HG03575 (cell line): ENCODE measurements around the gene CHTF8.
"Not testable (repeated sequence)": the region's sequence is repeated elsewhere in the genome, so short reads cannot be mapped to it uniquely, and the experiment has no call there.

Experiments
- ATAC-seq: cut with Tn5 transposase; IDR thresholded peaks from one replicate; pipeline ENCODE4 v1.9.1; 2021; ENCODE audit not compliant: unreplicated experiment, insufficient number of reproducible peaks, low FRiP score; ENCODE audit errors: extremely low read depth

CHTF8 gene

DNA sequence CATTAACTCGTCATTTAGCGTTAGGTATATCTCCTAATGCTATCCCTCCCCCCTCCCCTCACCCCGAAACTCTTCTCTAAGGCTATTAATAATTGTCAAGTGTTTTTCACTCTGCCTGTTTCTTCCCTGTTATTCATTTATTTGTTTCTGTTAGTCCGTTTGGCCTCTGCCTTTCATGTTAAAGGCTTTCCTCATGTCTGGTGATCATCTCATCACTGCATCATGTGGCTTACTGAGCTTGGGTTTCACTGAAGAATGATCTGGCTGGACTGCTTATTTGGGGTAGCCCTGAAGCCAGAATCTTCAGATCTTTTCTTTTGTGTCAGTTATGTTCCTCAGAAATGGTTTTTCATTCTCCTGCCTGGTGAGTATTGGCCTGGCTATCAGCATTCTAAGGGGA is 9.5 kb upstream of the CHTF8 start:
- ATAC-seq, result no peak

DNA sequence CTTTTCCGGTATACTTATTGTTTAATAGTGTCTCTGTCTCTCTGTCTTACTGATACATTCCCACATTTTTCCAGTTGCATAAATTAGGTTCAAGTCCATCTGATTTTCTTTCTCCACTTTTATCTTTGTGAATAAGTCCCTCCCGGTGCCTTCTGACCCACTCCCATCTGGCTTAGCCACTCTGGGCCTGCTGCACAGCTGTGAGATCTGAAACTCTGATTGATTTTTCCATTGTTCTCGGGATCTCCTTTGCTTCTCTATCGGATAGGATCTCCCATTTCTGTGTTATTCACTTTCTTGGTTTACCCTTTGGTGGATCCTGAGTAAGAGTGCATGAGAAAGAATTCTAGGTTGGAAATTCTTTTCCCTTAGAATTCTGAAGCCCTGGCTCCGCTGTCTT is 8.6 kb upstream of the CHTF8 start:
- no peak for ATAC-seq

DNA sequence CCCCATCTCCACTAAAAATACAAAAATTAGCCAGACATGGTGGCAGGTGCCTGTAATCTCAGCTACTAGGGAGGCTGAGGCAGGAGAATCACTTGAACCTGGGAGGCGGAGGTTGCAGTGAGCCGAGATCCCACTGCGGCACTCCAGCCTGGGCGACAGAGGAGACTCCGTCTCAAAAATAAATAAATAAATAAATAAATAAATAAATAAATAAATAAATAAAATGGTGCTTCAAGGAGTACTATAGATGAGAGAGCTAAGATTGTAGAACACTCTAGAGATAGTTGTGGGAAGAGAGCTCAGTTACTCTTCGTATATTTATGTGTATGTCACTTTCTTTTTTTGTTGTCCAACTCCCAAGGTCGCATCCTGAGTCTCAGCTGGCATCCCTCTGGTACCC is 7.1 kb upstream of the CHTF8 start:
- ATAC-seq, result not testable (repeated sequence)

DNA sequence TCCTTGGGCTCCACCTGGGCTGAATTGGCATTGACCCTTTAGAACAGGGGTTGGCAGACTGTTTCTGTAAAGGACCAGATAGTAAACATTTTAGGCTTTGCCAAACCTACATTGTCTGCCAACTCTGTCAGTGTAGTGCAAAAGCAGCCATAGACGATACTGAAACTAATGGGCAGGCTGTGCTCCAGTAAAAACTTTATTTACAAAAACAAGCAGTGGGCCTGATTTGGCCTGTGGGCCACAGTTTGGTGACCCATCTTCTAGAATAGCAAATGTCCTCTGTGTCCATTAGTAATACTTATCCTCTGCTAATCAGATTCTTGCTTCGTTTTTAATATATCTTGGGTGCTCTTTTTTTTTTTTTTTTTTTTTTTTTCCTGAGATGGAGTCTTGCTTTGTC is 6.2 kb upstream of the CHTF8 start:
- no peak for ATAC-seq

DNA sequence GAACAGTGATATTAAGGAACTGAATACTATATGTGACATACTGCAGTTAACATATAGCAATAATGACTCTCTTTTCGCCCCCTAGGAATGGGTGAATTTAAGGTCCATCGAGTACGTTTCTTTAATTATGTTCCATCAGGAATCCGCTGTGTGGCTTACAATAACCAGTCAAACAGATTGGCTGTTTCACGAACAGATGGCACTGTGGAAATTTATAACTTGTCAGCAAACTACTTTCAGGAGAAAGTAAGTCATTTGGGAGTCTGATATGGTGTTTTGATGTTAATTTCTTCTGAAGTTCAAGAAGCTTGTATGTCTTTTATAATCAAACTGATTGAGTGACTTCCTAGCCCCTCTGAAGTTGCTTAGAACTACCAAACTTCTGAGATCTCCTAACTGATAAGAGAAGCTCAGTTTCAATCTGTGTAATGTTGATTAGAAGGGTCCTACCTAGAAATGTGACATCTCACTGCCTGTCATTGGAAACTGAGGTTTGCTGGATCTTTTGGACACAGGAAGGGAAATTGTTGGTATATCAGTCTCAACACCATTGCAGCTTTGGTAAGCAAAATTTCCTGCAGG is 1.1 kb upstream of the CHTF8 start:
- ATAC-seq, result no peak

GRCh38 chr16:69131839-69132423 is 457 bp downstream of the CHTF8 start:
- ATAC-seq, result no peak

DNA sequence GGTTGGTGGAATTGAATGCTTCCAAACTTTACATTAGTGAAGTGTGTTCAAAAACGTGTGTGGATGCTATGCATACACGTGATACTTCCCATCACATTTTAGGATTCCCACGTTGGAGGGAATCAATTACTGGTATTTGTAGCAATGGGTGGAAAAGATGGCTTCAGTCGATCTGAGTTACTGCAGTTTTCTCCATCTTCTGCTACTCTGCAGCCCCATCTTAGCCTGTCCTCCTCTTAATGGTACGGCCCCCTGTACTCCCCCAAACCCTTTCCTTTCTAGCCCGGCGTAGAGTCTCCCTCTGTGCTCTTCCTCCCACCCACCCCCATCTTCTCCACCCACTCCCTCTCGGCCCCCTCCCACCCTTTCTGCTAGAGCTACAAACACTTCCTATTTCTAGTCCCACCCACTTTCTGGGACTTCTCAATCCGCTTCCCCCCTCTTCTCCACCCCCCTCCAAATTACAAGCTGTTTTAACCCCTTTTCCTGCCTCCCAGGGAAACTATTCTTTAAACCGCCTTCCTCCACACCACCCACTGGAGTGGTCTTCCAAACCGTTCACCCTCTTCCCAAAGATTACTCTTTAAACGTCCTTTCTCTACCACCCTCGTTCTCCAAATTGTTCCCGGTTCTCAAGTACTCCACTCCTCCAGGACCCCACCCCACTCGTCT is 1.1 kb downstream of the CHTF8 start:
- no peak for ATAC-seq

DNA sequence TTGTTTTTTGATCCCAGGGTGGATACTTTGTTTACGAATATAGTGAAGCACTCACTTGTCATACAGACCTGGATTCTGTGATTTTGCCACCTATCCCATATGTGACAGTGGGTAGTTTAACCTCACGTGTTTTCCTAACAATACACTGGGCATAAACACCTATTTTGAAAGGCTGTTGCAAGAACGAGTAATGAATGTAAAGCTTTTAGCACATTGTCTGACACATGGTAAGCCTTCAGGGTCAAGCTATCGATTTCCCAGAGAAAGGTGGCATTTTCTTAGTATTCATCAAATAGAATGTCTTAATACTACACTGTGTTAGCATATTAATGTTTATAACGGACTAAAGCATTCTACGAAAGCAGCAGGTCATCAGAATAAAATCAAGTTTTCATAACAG is 1.9 kb downstream of the CHTF8 start:
- no peak for ATAC-seq

- ATAC-seq, result no peak
Observed at GRCh38 chr16:69127966-69128510, 4.3 kb downstream of the CHTF8 start.

DNA sequence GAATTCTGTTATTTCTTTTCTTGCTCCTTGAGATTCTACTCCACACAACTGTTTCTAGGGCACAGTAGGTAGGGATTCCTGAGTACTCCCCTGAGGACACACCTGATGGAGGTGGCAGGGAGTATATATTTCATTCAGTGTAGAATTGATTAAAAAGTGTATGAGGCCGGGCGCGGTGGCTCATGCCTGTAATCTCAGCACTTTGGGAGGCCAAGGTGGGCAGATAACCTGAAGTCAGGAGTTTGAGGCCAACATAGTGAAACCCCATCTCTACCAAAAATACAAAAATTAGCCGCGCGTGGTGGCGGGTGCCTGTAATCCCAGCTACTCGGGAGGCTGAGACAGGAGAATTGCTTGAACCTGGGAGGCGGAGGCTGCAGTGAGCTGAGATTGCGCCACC is 5.6 kb downstream of the CHTF8 start:
- not testable (repeated sequence) for ATAC-seq

DNA sequence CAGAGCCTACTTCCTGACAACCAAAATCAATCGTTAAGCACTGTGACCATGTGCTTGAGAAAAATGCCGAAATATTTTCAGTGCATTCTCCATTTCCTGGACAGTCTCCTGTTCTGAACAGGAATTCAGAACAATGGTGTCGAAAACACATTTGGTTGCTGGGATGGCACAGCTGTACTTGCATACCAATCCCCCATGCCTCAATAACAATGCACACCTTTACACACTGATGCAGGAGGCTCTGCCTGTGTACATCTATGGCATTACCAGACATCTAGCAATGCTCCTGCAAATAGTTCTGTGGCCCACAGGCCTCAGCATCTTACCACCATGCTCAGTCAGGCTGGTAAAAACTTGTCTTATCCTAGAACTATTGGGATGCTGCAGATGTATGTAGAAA is 6.2 kb downstream of the CHTF8 start:
- ATAC-seq, result no peak

DNA sequence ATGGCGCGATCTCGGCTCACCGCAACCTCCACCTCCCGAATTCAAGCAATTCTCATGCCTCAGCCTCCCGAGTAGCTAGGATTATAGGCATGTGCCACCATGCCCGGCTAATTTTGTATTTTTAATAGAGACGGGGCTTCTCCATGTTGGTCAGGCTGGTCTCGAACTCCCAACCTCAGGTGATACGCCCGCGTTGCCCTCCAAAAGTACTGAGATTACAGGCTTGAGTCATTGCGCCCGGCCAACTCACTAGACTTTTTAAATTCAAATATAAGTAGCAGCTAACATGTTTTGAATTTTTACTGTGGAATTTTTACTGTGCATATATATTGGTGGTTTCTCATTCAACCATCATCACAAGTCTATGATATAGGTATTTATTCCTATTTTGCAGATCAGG is 7.4 kb downstream of the CHTF8 start:
- ATAC-seq, result not testable (repeated sequence)

DNA sequence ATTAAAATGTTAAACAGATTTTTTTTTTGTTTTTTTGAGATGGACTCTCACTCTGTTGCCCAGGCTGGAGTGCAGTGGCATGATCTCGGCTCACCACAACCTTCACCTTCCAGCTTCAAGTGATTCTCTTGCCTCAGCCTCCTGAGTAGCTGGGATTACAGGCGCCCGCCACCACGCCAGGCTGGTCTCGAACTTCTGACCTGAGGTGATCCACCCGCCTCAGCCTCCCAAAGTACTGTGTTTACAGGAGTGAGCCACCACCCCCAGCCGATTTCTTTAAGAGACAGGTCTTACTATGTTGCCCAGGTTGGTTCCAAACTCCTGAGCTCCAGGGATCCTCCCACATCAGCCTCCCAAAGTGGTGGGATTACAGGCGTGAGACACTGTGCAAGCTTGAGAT is 8.0 kb downstream of the CHTF8 start:
- not testable (repeated sequence) for ATAC-seq

DNA sequence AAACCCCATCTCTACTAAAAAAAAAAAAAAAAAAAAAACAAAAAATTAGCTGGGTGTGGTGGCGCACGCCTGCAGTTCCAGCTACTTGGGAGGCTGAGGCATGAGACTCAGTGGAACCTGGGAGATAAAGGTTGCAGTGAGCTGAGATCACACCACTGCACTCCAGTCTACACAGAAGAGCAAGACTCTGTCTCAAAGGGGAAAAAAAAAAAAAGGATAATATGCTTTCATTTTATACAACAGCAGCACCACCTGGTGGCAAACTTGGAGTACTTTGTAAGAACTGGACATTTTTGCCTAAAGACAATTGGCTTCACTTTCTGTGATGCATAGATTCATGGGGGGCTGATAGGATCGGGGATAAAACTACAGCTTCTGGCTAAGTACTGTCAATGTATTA is 8.5 kb downstream of the CHTF8 start:
- ATAC-seq, result no peak

GRCh38 chr16:69120096-69120664 is 12.2 kb downstream of the CHTF8 start:
- ATAC-seq, result no peak

- ATAC-seq, result no peak
Observed at GRCh38 chr16:69119536-69119935, 12.9 kb downstream of the CHTF8 start.

- ATAC-seq, result no peak
Observed at GRCh38 chr16:69118994-69119393, 13.4 kb downstream of the CHTF8 start.

- ATAC-seq, result no peak
Observed at GRCh38 chr16:69118468-69118867, 13.9 kb downstream of the CHTF8 start.

DNA sequence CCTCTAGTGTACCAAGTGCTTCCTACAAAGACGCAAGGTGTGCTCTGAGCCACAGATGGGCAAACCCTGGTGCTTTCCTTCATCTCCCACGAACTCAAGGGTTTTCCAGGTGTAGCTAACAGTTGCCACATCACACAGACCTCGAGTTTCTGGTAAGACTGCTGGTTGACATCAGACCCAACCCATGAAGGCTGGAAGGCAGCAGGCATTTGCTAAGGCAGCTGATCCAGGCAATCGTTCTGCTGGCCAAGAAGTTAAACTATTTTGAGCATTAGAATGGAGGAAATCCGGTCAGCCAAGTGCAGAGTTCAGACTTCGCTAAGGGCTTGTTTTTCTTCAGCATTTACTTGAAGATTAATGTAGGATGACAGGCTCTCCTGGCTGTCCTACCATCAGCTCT is 15.5 kb downstream of the CHTF8 start:
- ATAC-seq, result no peak

GRCh38 chr16:69116256-69116875 is 16.0 kb downstream of the CHTF8 start:
- no peak for ATAC-seq
